HepG2 (cell line): ENCODE results near the gene VDAC2. TPM values are rescaled to one million over a fixed set of nuclear protein-coding genes. Genes with fewer than 3 reads are reported as not detected.

Source experiments
- CEBPG ChIP-seq: IDR thresholded peaks from 2 replicates; pipeline ENCODE4 v1.6.1; 2016
- FOSL2 ChIP-seq: sonication (generic); formaldehyde crosslinking; IDR thresholded peaks from 2 replicates; pipeline ENCODE4 v1.4.0; 2020; ENCODE audit warnings: missing genetic modification reagents
- GATAD2A ChIP-seq: IDR thresholded peaks from 2 replicates; pipeline ENCODE4 v1.6.1; 2016
- HDAC2 ChIP-seq: sonication (generic); formaldehyde crosslinking; IDR thresholded peaks from 2 replicates; pipeline ENCODE4 v1.4.0; 2020; ENCODE audit warnings: missing genetic modification reagents
- POGZ ChIP-seq: sonication (generic); formaldehyde crosslinking; IDR thresholded peaks from 2 replicates; pipeline ENCODE4 v1.4.0; 2020; ENCODE audit warnings: mild to moderate bottlenecking, missing genetic modification reagents
- RAD21 ChIP-seq: fragments of 450-650 bp; formaldehyde crosslinking; IDR thresholded peaks from 2 replicates; pipeline ENCODE4 v1.5.0; 2020; ENCODE audit warnings: mild to moderate bottlenecking
- SMC3 ChIP-seq: IDR thresholded peaks from 2 replicates; pipeline ENCODE4 v1.6.1; 2011; ENCODE audit warnings: low read length, improper control_type of control experiment
- STAG1 ChIP-seq: sonication (generic); formaldehyde crosslinking; IDR thresholded peaks from 2 replicates; pipeline ENCODE4 v1.4.0; 2020; ENCODE audit warnings: missing genetic modification reagents
- U2AF1 ChIP-seq: fragments of 200-400 bp; formaldehyde crosslinking; optimal IDR thresholded peaks from 2 replicates; pipeline ENCODE3; 2017; ENCODE audit warnings: mild to moderate bottlenecking, low read depth, low read length
- ZNF263 ChIP-seq: sonication (generic); formaldehyde crosslinking; IDR thresholded peaks from 2 replicates; pipeline ENCODE4 v1.4.0; 2020; ENCODE audit warnings: missing genetic modification reagents
- ZNF335 ChIP-seq: sonication (generic); formaldehyde crosslinking; IDR thresholded peaks from 2 replicates; pipeline ENCODE4 v1.4.0; 2020; ENCODE audit warnings: missing genetic modification reagents
- polyA plus RNA-seq, 8 experiments: library from polyadenylated mRNA; depleted of rRNA in 3 of 8; stranded (reverse) in 7 of 8; unstranded in 1 of 8; fragments of >200 nt; fragmentation: Illumina TruSeq in 4 of 8; extraction: Trizol in 4 of 8; gene quantifications; 2 replicates each; pipeline versions ENCODE4 v1.2.1 to v1.2.3, GENCODE V29; 2011 to 2016; ENCODE audit warnings: low read depth in 4 of 8, missing spikeins in 1 of 8, mixed read lengths in 1 of 8; ENCODE audit not compliant: insufficient read depth in 1 of 8
- total RNA-seq, 5 experiments: library from RNA; depleted of rRNA; stranded (reverse); fragments of >200 nt; fragmentation: Illumina TruSeq; extraction: Trizol; gene quantifications; 2 replicates each; pipeline ENCODE4 v1.2.3, GENCODE V29; 2016; ENCODE audit warnings: low read depth in 1 of 5
- TF ChIP-seq, protein P1 (sequence below): sonication (generic); formaldehyde crosslinking; IDR thresholded peaks from 2 replicates; pipeline ENCODE4 v1.5.0; 2020; ENCODE audit warnings: missing genetic modification reagents
- TF ChIP-seq, protein P2 (sequence below): sonication (generic); formaldehyde crosslinking; IDR thresholded peaks from 2 replicates; pipeline ENCODE4 v1.5.0; 2020; ENCODE audit warnings: missing genetic modification reagents
- TF ChIP-seq, protein P3 (sequence below): IDR thresholded peaks from 2 replicates; pipeline ENCODE4 v1.4.0; 2020; ENCODE audit warnings: mild to moderate bottlenecking, missing genetic modification reagents
- TF ChIP-seq, protein P4 (sequence below): IDR thresholded peaks from 2 replicates; pipeline ENCODE4 v1.6.1; 2016

The VDAC2 gene
- total and polyA plus RNA-seq, 2 of the 13 experiments (the other 11 are each of a cell fraction or from before 2014, with no cell fraction given): 67.9 to 222 TPM

DNA sequence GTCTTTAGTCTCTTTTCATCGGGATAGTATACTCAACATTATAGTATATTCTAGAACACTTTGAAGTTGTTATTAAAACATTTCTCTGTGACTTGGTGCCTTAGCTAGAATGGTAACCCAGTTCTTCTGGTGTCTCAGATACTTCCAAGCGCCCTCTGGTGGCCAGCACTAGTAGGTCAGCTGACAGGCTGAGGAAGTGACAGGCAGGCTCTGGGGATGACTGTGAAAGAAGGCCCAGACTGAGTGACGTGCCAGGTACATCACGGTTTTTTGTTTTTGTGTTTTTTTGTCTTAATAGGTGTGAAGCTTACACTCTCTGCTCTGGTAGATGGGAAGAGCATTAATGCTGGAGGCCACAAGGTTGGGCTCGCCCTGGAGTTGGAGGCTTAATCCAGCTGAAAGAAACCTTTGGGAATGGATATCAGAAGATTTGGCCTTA is 20.0 kb downstream of the VDAC2 start (continued):
- TF ChIP-seq POGZ (no peak), U2AF1 (no peak), HDAC2 (CRISPR knock-in tag) (0 out of 2 replicates have a peak, but pooled peaks have one; percentile 21), SMC3 (peak; percentile 83), ZNF335 (CRISPR knock-in tag) (peak; percentile 86), STAG1 (peak; percentile 66), FOSL2 (CRISPR knock-in tag) (0 out of 2 replicates have a peak, but pooled peaks have one; percentile 22), RAD21 (peak; percentile 61; the same call in 1 of the 2 replicates), CEBPG (CRISPR knock-in tag) (0 out of 2 replicates have a peak, but pooled peaks have one; percentile 16), GATAD2A (CRISPR knock-in tag) (peak; percentile 29; the same call in 1 of the 2 replicates), ZNF263 (0 out of 2 replicates have a peak, but pooled peaks have one; percentile 27)
- TF ChIP-seq, protein P1, sequence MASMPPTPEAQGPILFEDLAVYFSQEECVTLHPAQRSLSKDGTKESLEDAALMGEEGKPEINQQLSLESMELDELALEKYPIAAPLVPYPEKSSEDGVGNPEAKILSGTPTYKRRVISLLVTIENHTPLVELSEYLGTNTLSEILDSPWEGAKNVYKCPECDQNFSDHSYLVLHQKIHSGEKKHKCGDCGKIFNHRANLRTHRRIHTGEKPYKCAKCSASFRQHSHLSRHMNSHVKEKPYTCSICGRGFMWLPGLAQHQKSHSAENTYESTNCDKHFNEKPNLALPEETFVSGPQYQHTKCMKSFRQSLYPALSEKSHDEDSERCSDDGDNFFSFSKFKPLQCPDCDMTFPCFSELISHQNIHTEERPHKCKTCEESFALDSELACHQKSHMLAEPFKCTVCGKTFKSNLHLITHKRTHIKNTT (CRISPR knock-in tag): no peak
- TF ChIP-seq, protein P2, sequence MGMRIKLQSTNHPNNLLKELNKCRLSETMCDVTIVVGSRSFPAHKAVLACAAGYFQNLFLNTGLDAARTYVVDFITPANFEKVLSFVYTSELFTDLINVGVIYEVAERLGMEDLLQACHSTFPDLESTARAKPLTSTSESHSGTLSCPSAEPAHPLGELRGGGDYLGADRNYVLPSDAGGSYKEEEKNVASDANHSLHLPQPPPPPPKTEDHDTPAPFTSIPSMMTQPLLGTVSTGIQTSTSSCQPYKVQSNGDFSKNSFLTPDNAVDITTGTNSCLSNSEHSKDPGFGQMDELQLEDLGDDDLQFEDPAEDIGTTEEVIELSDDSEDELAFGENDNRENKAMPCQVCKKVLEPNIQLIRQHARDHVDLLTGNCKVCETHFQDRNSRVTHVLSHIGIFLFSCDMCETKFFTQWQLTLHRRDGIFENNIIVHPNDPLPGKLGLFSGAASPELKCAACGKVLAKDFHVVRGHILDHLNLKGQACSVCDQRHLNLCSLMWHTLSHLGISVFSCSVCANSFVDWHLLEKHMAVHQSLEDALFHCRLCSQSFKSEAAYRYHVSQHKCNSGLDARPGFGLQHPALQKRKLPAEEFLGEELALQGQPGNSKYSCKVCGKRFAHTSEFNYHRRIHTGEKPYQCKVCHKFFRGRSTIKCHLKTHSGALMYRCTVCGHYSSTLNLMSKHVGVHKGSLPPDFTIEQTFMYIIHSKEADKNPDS: no peak
- TF ChIP-seq, protein P3, sequence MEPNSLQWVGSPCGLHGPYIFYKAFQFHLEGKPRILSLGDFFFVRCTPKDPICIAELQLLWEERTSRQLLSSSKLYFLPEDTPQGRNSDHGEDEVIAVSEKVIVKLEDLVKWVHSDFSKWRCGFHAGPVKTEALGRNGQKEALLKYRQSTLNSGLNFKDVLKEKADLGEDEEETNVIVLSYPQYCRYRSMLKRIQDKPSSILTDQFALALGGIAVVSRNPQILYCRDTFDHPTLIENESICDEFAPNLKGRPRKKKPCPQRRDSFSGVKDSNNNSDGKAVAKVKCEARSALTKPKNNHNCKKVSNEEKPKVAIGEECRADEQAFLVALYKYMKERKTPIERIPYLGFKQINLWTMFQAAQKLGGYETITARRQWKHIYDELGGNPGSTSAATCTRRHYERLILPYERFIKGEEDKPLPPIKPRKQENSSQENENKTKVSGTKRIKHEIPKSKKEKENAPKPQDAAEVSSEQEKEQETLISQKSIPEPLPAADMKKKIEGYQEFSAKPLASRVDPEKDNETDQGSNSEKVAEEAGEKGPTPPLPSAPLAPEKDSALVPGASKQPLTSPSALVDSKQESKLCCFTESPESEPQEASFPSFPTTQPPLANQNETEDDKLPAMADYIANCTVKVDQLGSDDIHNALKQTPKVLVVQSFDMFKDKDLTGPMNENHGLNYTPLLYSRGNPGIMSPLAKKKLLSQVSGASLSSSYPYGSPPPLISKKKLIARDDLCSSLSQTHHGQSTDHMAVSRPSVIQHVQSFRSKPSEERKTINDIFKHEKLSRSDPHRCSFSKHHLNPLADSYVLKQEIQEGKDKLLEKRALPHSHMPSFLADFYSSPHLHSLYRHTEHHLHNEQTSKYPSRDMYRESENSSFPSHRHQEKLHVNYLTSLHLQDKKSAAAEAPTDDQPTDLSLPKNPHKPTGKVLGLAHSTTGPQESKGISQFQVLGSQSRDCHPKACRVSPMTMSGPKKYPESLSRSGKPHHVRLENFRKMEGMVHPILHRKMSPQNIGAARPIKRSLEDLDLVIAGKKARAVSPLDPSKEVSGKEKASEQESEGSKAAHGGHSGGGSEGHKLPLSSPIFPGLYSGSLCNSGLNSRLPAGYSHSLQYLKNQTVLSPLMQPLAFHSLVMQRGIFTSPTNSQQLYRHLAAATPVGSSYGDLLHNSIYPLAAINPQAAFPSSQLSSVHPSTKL (CRISPR knock-in tag): 0 out of 2 replicates have a peak, but pooled peaks have one; percentile 27
- TF ChIP-seq, protein P4, sequence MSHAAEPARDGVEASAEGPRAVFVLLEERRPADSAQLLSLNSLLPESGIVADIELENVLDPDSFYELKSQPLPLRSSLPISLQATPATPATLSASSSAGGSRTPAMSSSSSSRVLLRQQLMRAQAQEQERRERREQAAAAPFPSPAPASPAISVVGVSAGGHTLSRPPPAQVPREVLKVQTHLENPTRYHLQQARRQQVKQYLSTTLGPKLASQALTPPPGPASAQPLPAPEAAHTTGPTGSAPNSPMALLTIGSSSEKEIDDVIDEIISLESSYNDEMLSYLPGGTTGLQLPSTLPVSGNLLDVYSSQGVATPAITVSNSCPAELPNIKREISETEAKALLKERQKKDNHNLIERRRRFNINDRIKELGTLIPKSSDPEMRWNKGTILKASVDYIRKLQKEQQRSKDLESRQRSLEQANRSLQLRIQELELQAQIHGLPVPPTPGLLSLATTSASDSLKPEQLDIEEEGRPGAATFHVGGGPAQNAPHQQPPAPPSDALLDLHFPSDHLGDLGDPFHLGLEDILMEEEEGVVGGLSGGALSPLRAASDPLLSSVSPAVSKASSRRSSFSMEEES (CRISPR knock-in tag): peak; percentile 38; the same call in 1 of the 2 replicates
